Measurements from ENCODE around the gene RNF183.

- no peak for TF ChIP-seq POLR2AphosphoS5 (IDR thresholded peaks at IDR 0.05; ENCODE audit: low read depth, low read length)
- no peak for TF ChIP-seq TAF1 (IDR thresholded peaks at IDR 0.05; ENCODE audit: borderline replicate concordance, low read depth, low read length)
- TF ChIP-seq ZBTB33 (IDR thresholded peaks at IDR 0.05; ENCODE audit: borderline replicate concordance, low read depth), result no peak
- no peak for TF ChIP-seq CTCF (IDR thresholded peaks at IDR 0.05)
- TF ChIP-seq USF2 (IDR thresholded peaks at IDR 0.05; ENCODE audit: borderline replicate concordance, low read depth, low read length), result no peak
These were observed 46.4 kb upstream of the RNF183 start, which contains the start of gene BSPRY for GRCh38 chr9:113349445-113350094.

Data from SK-N-SH (cell line).